HepG2 (cell line): ENCODE results near the gene CDO1.

Source experiments
- POLR2A ChIP-seq, 2 experiments: IDR thresholded peaks; 2 replicates each; pipeline ENCODE4 v1.6.1; 2011; ENCODE audit warnings: low read depth in 2 of 2, low read length in 2 of 2, mild to moderate bottlenecking in 1 of 2, moderate library complexity in 1 of 2; ENCODE audit not compliant: insufficient read depth in 1 of 2
- SMARCE1 ChIP-seq: fragments of 450-650 bp; IDR thresholded peaks from 2 replicates; pipeline ENCODE4 v1.6.1; 2017; ENCODE audit warnings: borderline replicate concordance
- ZBTB21 ChIP-seq: sonication (generic); formaldehyde crosslinking; IDR thresholded peaks from 2 replicates; pipeline ENCODE4 v1.4.0; 2020; ENCODE audit warnings: missing genetic modification reagents
- ZMAT3 ChIP-seq: sonication (generic); formaldehyde crosslinking; conservative IDR thresholded peaks from 2 replicates; pipeline ENCODE4 v1.7.0; 2021; ENCODE audit warnings: missing genetic modification reagents
- ZNF564 ChIP-seq: sonication (generic); formaldehyde crosslinking; IDR thresholded peaks from 2 replicates; pipeline ENCODE4 v1.8.1; 2023; ENCODE audit warnings: mild to moderate bottlenecking, missing genetic modification reagents
- ZNF780A ChIP-seq: sonication (generic); formaldehyde crosslinking; IDR thresholded peaks from 2 replicates; pipeline ENCODE4 v1.8.0; 2022; ENCODE audit warnings: mild to moderate bottlenecking, missing genetic modification reagents, moderate library complexity
- TF ChIP-seq, protein P1 (sequence below): sonication (generic); formaldehyde crosslinking; IDR thresholded peaks from 2 replicates; pipeline ENCODE4 v1.5.1; 2020; ENCODE audit warnings: mild to moderate bottlenecking, missing genetic modification reagents, moderate library complexity
- TF ChIP-seq, protein P2 (sequence below): sonication (generic); formaldehyde crosslinking; IDR thresholded peaks from 2 replicates; pipeline ENCODE4 v1.5.1; 2020; ENCODE audit warnings: mild to moderate bottlenecking, missing genetic modification reagents, borderline replicate concordance

DNA sequence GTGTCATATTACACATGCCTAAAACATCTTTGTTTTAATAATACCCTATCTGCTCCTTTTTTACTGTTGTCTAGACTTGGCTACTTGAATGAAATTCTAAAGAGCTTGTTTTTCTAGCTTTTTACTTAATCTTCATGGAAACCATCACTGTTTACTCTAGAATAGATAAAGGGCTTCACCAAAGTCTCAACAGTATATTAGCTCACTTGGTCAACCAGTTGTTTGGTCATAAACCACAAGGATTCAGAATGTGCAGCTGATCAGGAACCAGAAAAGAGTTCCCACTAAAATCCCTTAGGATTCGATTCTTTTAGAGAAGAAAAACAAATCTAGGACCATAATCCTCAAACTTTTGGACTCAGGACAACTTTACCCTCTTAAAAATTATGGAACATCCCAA is 38.0 kb downstream of the CDO1 start:
- TF ChIP-seq ZBTB21 (CRISPR knock-in tag) (no peak), SMARCE1 (no peak), POLR2A (IDR thresholded peaks at IDR 0.05; ENCODE audit: insufficient read depth in 1 of 2, low read depth in 2 of 2, low read length in 2 of 2) (no peak), ZNF780A (CRISPR knock-in tag) (no peak), ZMAT3 (CRISPR knock-in tag) (no peak), ZNF564 (CRISPR knock-in tag) (no peak)
- TF ChIP-seq, protein P1, sequence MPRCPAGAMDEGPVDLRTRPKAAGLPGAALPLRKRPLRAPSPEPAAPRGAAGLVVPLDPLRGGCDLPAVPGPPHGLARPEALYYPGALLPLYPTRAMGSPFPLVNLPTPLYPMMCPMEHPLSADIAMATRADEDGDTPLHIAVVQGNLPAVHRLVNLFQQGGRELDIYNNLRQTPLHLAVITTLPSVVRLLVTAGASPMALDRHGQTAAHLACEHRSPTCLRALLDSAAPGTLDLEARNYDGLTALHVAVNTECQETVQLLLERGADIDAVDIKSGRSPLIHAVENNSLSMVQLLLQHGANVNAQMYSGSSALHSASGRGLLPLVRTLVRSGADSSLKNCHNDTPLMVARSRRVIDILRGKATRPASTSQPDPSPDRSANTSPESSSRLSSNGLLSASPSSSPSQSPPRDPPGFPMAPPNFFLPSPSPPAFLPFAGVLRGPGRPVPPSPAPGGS: no peak
- TF ChIP-seq, protein P2, sequence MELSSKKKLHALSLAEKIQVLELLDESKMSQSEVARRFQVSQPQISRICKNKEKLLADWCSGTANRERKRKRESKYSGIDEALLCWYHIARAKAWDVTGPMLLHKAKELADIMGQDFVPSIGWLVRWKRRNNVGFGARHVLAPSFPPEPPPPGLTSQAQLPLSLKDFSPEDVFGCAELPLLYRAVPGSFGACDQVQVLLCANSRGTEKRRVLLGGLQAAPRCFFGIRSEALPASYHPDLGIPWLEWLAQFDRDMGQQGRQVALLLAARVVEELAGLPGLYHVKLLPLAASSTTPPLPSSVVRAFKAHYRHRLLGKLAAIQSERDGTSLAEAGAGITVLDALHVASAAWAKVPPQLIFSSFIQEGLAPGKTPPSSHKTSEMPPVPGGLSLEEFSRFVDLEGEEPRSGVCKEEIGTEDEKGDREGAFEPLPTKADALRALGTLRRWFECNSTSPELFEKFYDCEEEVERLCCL (CRISPR knock-in tag): no peak
